ENCODE measurements around the gene CERT1. TPM values are rescaled to one million over a fixed set of nuclear protein-coding genes. Genes with fewer than 3 reads are reported as not detected.

CERT1 gene
- total RNA-seq, 1 experiment from 2014 or later = 17.6 TPM

DNA sequence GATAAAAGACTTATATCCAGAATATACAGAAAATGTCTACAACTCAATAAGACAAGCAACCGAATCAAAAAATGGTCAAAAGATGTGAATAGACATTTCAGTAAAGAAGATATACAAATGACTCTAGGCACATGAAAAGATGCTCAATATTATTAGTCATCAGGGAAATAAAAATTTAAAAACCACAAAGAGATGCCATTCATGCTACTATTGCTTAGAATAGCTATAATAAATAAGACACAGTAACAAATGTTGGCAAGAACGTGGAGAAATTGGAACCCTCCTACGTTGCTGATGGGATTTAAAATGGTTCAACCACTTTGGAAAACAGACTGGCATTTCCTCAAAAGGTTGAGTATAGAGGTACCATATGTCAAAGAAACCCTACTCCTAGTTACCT is 40.0 kb upstream of the CERT1 start:
- DNase-seq = no peak
- Histone ChIP-seq H3K27ac (no peak overlapping the region), H2AFZ (no peak overlapping the region), H4K20me1 (ENCODE audit: insufficient read depth) (no peaks in the 10 kb centered on the region), H3K9me3 (ENCODE audit: insufficient read depth, low read depth) (no peaks in the 10 kb centered on the region), H3K4me1 (replicated peaks; ENCODE audit: insufficient read depth) (no peaks in the 10 kb centered on the region), H3F3A (ENCODE audit: insufficient read depth, low read depth) (no peaks in the 10 kb centered on the region), H3K9me2 (ENCODE audit: insufficient read depth) (no peaks in the 10 kb centered on the region), H3K36me3 (ENCODE audit: low read depth) (0 out of 2 replicates have a peak, but pooled peaks cover 7% of the 10 kb centered on the region), H3K27me3 (ENCODE audit: insufficient read depth, low read depth) (no peaks in the 10 kb centered on the region), H3K4me3 (no peak overlapping the region), H3K4me2 (no peak overlapping the region), H3K79me2 (ENCODE audit: low read depth) (no peaks in the 10 kb centered on the region)
- TF ChIP-seq, protein P1, sequence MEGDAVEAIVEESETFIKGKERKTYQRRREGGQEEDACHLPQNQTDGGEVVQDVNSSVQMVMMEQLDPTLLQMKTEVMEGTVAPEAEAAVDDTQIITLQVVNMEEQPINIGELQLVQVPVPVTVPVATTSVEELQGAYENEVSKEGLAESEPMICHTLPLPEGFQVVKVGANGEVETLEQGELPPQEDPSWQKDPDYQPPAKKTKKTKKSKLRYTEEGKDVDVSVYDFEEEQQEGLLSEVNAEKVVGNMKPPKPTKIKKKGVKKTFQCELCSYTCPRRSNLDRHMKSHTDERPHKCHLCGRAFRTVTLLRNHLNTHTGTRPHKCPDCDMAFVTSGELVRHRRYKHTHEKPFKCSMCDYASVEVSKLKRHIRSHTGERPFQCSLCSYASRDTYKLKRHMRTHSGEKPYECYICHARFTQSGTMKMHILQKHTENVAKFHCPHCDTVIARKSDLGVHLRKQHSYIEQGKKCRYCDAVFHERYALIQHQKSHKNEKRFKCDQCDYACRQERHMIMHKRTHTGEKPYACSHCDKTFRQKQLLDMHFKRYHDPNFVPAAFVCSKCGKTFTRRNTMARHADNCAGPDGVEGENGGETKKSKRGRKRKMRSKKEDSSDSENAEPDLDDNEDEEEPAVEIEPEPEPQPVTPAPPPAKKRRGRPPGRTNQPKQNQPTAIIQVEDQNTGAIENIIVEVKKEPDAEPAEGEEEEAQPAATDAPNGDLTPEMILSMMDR (conservative IDR thresholded peaks at IDR 0.05) = no peak
- TF ChIP-seq EZH2 (IDR thresholded peaks at IDR 0.05; ENCODE audit: low read depth) = no peak
- POLR2A ChIA-PET (ENCODE audit: unreplicated experiment) = no interaction called here
- no TSS peak for BruUV-seq (replicated peaks)
- CTCF ChIA-PET = no interaction called here
- intact Hi-C loops (cut with micrococcal nuclease; ENCODE audit: unreplicated experiment) = no loop called here

DNA sequence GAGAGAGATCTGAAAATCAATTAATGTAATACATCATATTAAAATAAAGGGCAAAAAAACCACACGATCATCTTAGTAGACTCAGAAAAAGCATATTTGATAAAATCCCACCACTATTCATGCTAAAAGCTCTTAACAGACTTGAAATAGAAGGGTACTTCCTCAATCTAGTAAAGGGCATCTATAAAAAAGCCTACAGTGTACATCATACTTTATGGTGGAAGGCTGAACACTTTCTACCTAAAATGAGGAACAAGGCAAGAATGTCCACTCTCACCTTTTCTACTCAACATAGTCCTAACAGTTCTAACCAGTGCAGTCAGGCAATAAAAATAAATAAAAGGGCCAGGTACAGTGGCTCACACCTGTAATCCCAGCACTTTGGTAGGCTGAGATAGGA is 39.2 kb upstream of the CERT1 start:
- Histone ChIP-seq H3K27ac (no peak overlapping the region), H3F3A (ENCODE audit: insufficient read depth, low read depth) (no peaks in the 10 kb centered on the region), H2AFZ (no peak overlapping the region), H3K79me2 (ENCODE audit: low read depth) (no peaks in the 10 kb centered on the region), H4K20me1 (ENCODE audit: insufficient read depth) (no peaks in the 10 kb centered on the region), H3K36me3 (ENCODE audit: low read depth) (0 out of 2 replicates have a peak, but pooled peaks cover 7% of the 10 kb centered on the region), H3K4me1 (replicated peaks; ENCODE audit: insufficient read depth) (no peaks in the 10 kb centered on the region), H3K9me3 (ENCODE audit: insufficient read depth, low read depth) (no peaks in the 10 kb centered on the region), H3K4me2 (no peak overlapping the region), H3K9me2 (ENCODE audit: insufficient read depth) (no peaks in the 10 kb centered on the region), H3K4me3 (no peak overlapping the region), H3K27me3 (ENCODE audit: insufficient read depth, low read depth) (no peaks in the 10 kb centered on the region)
- CTCF ChIA-PET = no interaction called here
- intact Hi-C loops (cut with micrococcal nuclease; ENCODE audit: unreplicated experiment) = no loop called here
- DNase-seq = no peak
- TF ChIP-seq EZH2 (IDR thresholded peaks at IDR 0.05; ENCODE audit: low read depth) = no peak
- TF ChIP-seq, protein P1 (conservative IDR thresholded peaks at IDR 0.05) = no peak
- POLR2A ChIA-PET (ENCODE audit: unreplicated experiment) = no interaction called here
- no TSS peak for BruUV-seq (replicated peaks)

DNA sequence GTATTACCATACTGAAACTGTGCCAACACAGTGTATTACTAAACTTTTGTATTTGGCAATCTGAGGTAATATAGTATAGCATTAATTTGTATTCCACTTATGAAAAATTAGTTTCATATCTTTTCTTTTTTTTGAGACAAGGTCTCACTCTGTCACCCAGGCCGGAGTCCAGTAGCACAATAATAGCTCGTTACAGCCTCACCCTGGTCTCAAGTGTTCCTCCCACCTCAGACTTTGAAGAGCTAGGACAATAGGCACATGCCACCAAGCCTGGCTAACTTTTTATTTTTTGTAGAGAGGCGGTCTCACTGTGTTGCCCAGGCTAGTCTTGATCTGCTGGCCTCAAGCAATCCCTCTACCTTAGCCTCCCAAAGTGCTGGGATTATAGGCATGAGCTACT is 36.4 kb upstream of the CERT1 start:
- POLR2A ChIA-PET (ENCODE audit: unreplicated experiment) = no interaction called here

More for the DNA sequence above, 36.4 kb upstream of the CERT1 start:
- Histone ChIP-seq H3K4me1 (replicated peaks; ENCODE audit: insufficient read depth) (no peaks in the 10 kb centered on the region), H3K27ac (no peak overlapping the region), H3K79me2 (ENCODE audit: low read depth) (no peaks in the 10 kb centered on the region), H3K9me2 (ENCODE audit: insufficient read depth) (no peaks in the 10 kb centered on the region), H3K27me3 (ENCODE audit: insufficient read depth, low read depth) (no peaks in the 10 kb centered on the region), H3K4me3 (no peak overlapping the region), H3K9me3 (ENCODE audit: insufficient read depth, low read depth) (no peaks in the 10 kb centered on the region), H3K4me2 (no peak overlapping the region), H3K36me3 (ENCODE audit: low read depth) (0 out of 2 replicates have a peak, but pooled peaks cover under 1% of the 10 kb centered on the region), H2AFZ (no peak overlapping the region), H3F3A (ENCODE audit: insufficient read depth, low read depth) (no peaks in the 10 kb centered on the region), H4K20me1 (ENCODE audit: insufficient read depth) (no peaks in the 10 kb centered on the region)
- DNase-seq = no peak
- CTCF ChIA-PET = no interaction called here
- no TSS peak for BruUV-seq (replicated peaks)
- TF ChIP-seq EZH2 (IDR thresholded peaks at IDR 0.05; ENCODE audit: low read depth) = no peak
- TF ChIP-seq, protein P1 (conservative IDR thresholded peaks at IDR 0.05) = no peak
- intact Hi-C loops (cut with micrococcal nuclease; ENCODE audit: unreplicated experiment) = no loop called here

Data from PC-9 (cell line).